ENCODE results near the gene CFAP119. TPM values are rescaled to one million over a fixed set of nuclear protein-coding genes. Genes with fewer than 3 reads are reported as not detected.
A peak's percentile ranks its signal among the peaks of the same experiment; 100 is the strongest.

CFAP119 gene
- total and polyA plus RNA-seq, 9 of the 15 experiments (the other 6 are each of a cell fraction or from before 2014, with no cell fraction given) = 5.5 to 33.7 (median 9.6) TPM

GRCh38 chr16:30750876-30751465 lies 10.9 kb downstream of the CFAP119 start:
- ATAC-seq (no peak), DNase-seq (ENCODE audit: extremely low read depth in 1 of 4, low spot score in 3 of 4) (no peak), FAIRE-seq (no peak)
- no peak for TF ChIP-seq MLX (CRISPR knock-in tag; conservative IDR thresholded peaks at IDR 0.05)
- 0 out of 2 replicates have a peak, but pooled peaks have one; percentile 36 for TF ChIP-seq POLR2G (IDR thresholded peaks at IDR 0.05; ENCODE audit: low read depth, low read length)
- peak; percentile 49 for TF ChIP-seq RBFOX2 (IDR thresholded peaks at IDR 0.05; ENCODE audit: low read depth, low read length)
- CTCF ChIA-PET (ENCODE audit: low intra/inter-chr PET ratio) = no interaction called here
- Histone ChIP-seq H3K36me3 (ENCODE audit: control insufficient read depth, insufficient read depth, low read length) (peaks cover 59% of the 10 kb centered on the region; the same call in 2 of the 3 replicates), H3K79me2 (ENCODE audit: control insufficient read depth, insufficient read depth, low read length) (peaks cover 27% of the 10 kb centered on the region), H3K9ac (ENCODE audit: insufficient read depth in 1 of 2, low read depth in 2 of 2, low read length in 2 of 2) (peak overlapping the region in 1 of 2 experiments; percentile 33; a peak in 1 of 4 replicates), H3K9me3 (replicated peaks; ENCODE audit: control insufficient read depth, insufficient read depth, low read depth, low read length) (no peaks in the 10 kb centered on the region), H3K27ac (ENCODE audit: extremely low read depth, low read depth, low read length) (no peak overlapping the region), H3K9me1 (ENCODE audit: control insufficient read depth, insufficient read depth, low read length) (no peaks in the 10 kb centered on the region), H3K4me3 (no peak overlapping the region), H2AFZ (ENCODE audit: low read depth, low read length) (no peak overlapping the region), H3K27me3 (ENCODE audit: control insufficient read depth in 2 of 2, insufficient read depth in 2 of 2, low read length in 2 of 2) (no peaks in the 10 kb centered on the region), H3K4me1 (replicated peaks in 1 of 2; ENCODE audit: control insufficient read depth in 2 of 2, insufficient read depth in 2 of 2, low read length in 2 of 2) (peaks cover 8 to 14% of the 10 kb centered on the region in 2 experiments; a peak in 4 of 5 replicates), H3K4me2 (ENCODE audit: insufficient read depth, low read length) (no peak overlapping the region), H4K20me1 (replicated peaks; ENCODE audit: control insufficient read depth, insufficient read depth, low read length) (no peaks in the 10 kb centered on the region)
- POLR2A ChIA-PET = interaction anchor here (1.0 to 2.9 kb wide), 7 partner anchors 9 to 59 kb away, joined by 3 to 28 read pairs (median 3); no protein-coding TSS in a partner anchor
- intact Hi-C loops (cut with micrococcal nuclease) (no loop called here), in situ Hi-C loops (cut with MboI) (no loop called here)
- 89% methylated on average over 16 of the region's 20 CpGs for WGBS (ENCODE audit: insufficient coverage, low coverage, missing lambda C conversion rate)
- BruUV-seq (replicated peaks) = no TSS peak

- Histone ChIP-seq H3K9me3 (replicated peaks; ENCODE audit: control insufficient read depth, insufficient read depth, low read depth, low read length) (no peaks in the 10 kb centered on the region), H3K79me2 (ENCODE audit: control insufficient read depth, insufficient read depth, low read length) (peaks cover 27% of the 10 kb centered on the region), H3K27ac (ENCODE audit: extremely low read depth, low read depth, low read length) (no peak overlapping the region), H4K20me1 (replicated peaks; ENCODE audit: control insufficient read depth, insufficient read depth, low read length) (no peaks in the 10 kb centered on the region), H3K27me3 (ENCODE audit: control insufficient read depth in 2 of 2, insufficient read depth in 2 of 2, low read length in 2 of 2) (no peaks in the 10 kb centered on the region), H3K4me2 (ENCODE audit: insufficient read depth, low read length) (no peak overlapping the region), H3K9me1 (ENCODE audit: control insufficient read depth, insufficient read depth, low read length) (no peaks in the 10 kb centered on the region), H3K4me3 (no peak overlapping the region), H2AFZ (ENCODE audit: low read depth, low read length) (no peak overlapping the region), H3K36me3 (ENCODE audit: control insufficient read depth, insufficient read depth, low read length) (peaks cover 56% of the 10 kb centered on the region; the same call in 2 of the 3 replicates), H3K4me1 (replicated peaks in 1 of 2; ENCODE audit: control insufficient read depth in 2 of 2, insufficient read depth in 2 of 2, low read length in 2 of 2) (peaks cover 8 to 14% of the 10 kb centered on the region in 2 experiments; a peak in 4 of 5 replicates), H3K9ac (ENCODE audit: insufficient read depth in 1 of 2, low read depth in 2 of 2, low read length in 2 of 2) (peak overlapping the region in 1 of 2 experiments; percentile 24; a peak in 1 of 4 replicates)
- intact Hi-C loops (cut with micrococcal nuclease) = no loop called here
- CTCF ChIA-PET (ENCODE audit: low intra/inter-chr PET ratio) = no interaction called here
- ATAC-seq = no peak
- FAIRE-seq = no peak
- POLR2A ChIA-PET = interaction anchor here (1.0 to 2.9 kb wide), 5 partner anchors 9 to 24 kb away, joined by 3 to 28 read pairs (median 3); no protein-coding TSS in a partner anchor
- 82% methylated on average over 4 of the region's 4 CpGs for WGBS (ENCODE audit: insufficient coverage, low coverage, missing lambda C conversion rate)
- in situ Hi-C loops (cut with MboI) = no loop called here
- BruUV-seq (replicated peaks) = no TSS peak
- TF ChIP-seq L3MBTL2 (IDR thresholded peaks at IDR 0.05) (no peak), MEF2D (tag; conservative IDR thresholded peaks at IDR 0.05; ENCODE audit: low read depth) (no peak)
- DNase-seq (ENCODE audit: extremely low read depth in 1 of 4, low spot score in 3 of 4) = no peak
Measured at GRCh38 chr16:30750201-30750600, 11.7 kb downstream of the CFAP119 start.

Data from K562 (cell line).